ENCODE results near the gene RAB15.

The RAB15 gene

DNA sequence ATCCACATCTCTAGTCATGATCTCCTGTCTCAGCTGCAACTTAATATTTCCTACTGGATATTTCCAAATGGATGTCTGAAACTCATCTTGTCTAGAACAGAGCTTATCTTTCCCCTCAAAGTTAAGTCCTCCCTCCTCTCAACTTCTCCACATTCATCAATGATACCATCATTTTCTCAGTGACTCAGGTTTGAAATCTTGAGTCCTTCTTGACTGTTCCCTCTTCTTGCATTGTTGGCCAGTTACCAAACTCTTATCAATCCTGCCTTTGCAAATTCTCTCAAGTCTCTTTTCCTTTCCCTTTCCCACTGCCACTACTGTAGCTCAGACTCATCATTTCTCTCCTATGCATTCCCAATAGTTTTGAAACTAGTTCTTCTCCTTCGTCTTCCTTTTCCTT is 72.2 kb downstream of the RAB15 start:
- DNase-seq: no peak

All from KG1 (cell line).